MM.1S (cell line): ENCODE measurements around the gene PHLDB2.

Experiments
- CTCF ChIP-seq: fragments of 300-600 bp; sonication (generic); IDR thresholded peaks from 2 replicates; pipeline ENCODE4 v1.5.1; 2016; ENCODE audit warnings: antibody characterized with exemption, low read length, mixed read lengths
- EZH2 ChIP-seq: fragments of 300-600 bp; sonication (generic); optimal IDR thresholded peaks from 2 replicates; pipeline ENCODE3; 2017; ENCODE audit warnings: low read depth, mild to moderate bottlenecking, antibody characterized with exemption, low read length, mixed read lengths
- EZH2phosphoT487 ChIP-seq: fragments of 300-600 bp; sonication (generic); IDR thresholded peaks from 2 replicates; pipeline ENCODE4 v1.6.1; 2018; ENCODE audit warnings: antibody characterized with exemption, low read length

GRCh38 chr3:111884411-111885018, 25.4 kb downstream of the PHLDB2 start:
- TF ChIP-seq EZH2phosphoT487 (no peak), EZH2 (no peak), CTCF (no peak)
